K562 (cell line): ENCODE data around the gene ARHGDIA. TPM values are rescaled to one million over a fixed set of nuclear protein-coding genes. Genes with fewer than 3 reads are reported as not detected.

Experiments used
- BRD9 ChIP-seq: fragments of 450-650 bp; IDR thresholded peaks from 2 replicates; pipeline ENCODE4 v1.6.1; 2018; ENCODE audit warnings: low read depth; ENCODE audit not compliant: partially characterized antibody
- DACH1 ChIP-seq: fragments of 450-650 bp; IDR thresholded peaks from 2 replicates; pipeline ENCODE4 v1.6.1; 2018; ENCODE audit not compliant: partially characterized antibody
- FOXM1 ChIP-seq, 2 experiments: fragments of 450-650 bp in 1 of 2; sonication (generic) in 1 of 2; formaldehyde crosslinking in 1 of 2; IDR thresholded peaks; 2 replicates each; pipeline versions ENCODE4 v1.6.1 to v1.9.0; 2017 to 2022; ENCODE audit warnings: low read depth in 2 of 2, mild to moderate bottlenecking in 2 of 2, missing genetic modification reagents in 1 of 2, moderate library complexity in 1 of 2
- HDAC1 ChIP-seq, 2 experiments: fragments of 450-650 bp; IDR thresholded peaks; 2 replicates each; pipeline ENCODE4 v1.6.1; 2016 to 2017; ENCODE audit warnings: inconsistent platforms in 1 of 2, mild to moderate bottlenecking in 1 of 2, moderate library complexity in 1 of 2
- KDM5B ChIP-seq: fragments of 200-600 bp; sonication (generic); IDR thresholded peaks from 2 replicates; pipeline ENCODE4 v1.6.1; 2012; ENCODE audit warnings: low read depth, mild to moderate bottlenecking, moderate library complexity, low read length, control low read depth, inconsistent platforms; ENCODE audit not compliant: insufficient replicate concordance
- MCM3 ChIP-seq: fragments of 450-650 bp; IDR thresholded peaks from 2 replicates; pipeline ENCODE4 v1.6.1; 2016
- NFE2L1 ChIP-seq: fragments of 450-650 bp; IDR thresholded peaks from 2 replicates; pipeline ENCODE4 v1.6.1; 2016; ENCODE audit warnings: missing genetic modification characterization, low read depth, mild to moderate bottlenecking, missing compliant biosample characterization, moderate library complexity, borderline replicate concordance
- RBM17 ChIP-seq: fragments of 200-400 bp; formaldehyde crosslinking; IDR thresholded peaks from 2 replicates; pipeline ENCODE4 v1.6.1; 2017; ENCODE audit warnings: low read depth, mild to moderate bottlenecking, low read length, borderline replicate concordance
- RNF2 ChIP-seq: sonication (generic); IDR thresholded peaks from 2 replicates; pipeline ENCODE4 v1.6.1; 2016
- SAFB2 ChIP-seq: fragments of 200-400 bp; formaldehyde crosslinking; IDR thresholded peaks from 2 replicates; pipeline ENCODE4 v1.6.1; 2018; ENCODE audit warnings: borderline replicate concordance, low read length, low read depth, moderate library complexity; ENCODE audit not compliant: severe bottlenecking
- SMAD4 ChIP-seq: fragments of 250-450 bp; sonication (Bioruptor Pico); conservative IDR thresholded peaks from 2 replicates; pipeline ENCODE4 v1.8.0; 2021; ENCODE audit warnings: inconsistent platforms, mild to moderate bottlenecking, moderate library complexity
- SRSF9 ChIP-seq: fragments of 200-400 bp; formaldehyde crosslinking; IDR thresholded peaks from 2 replicates; pipeline ENCODE4 v1.6.1; 2017; ENCODE audit warnings: low read depth, low read length, borderline replicate concordance
- STAT5B ChIP-seq: fragments of 250-450 bp; sonication (Bioruptor Pico); IDR thresholded peaks from 2 replicates; pipeline ENCODE4 v1.8.0; 2021; ENCODE audit warnings: mild to moderate bottlenecking, inconsistent platforms
- TCF3 ChIP-seq: sonication (generic); formaldehyde crosslinking; IDR thresholded peaks from 2 replicates; pipeline ENCODE4 v1.4.0; 2020; ENCODE audit warnings: mild to moderate bottlenecking, missing genetic modification reagents
- THRAP3 ChIP-seq: fragments of 450-650 bp; IDR thresholded peaks from 2 replicates; pipeline ENCODE4 v1.6.1; 2016; ENCODE audit warnings: mild to moderate bottlenecking, inconsistent platforms, borderline replicate concordance
- USF1 ChIP-seq: sonication (generic); formaldehyde crosslinking; IDR thresholded peaks from 2 replicates; pipeline ENCODE4 v1.9.0; 2022; ENCODE audit warnings: mild to moderate bottlenecking, missing genetic modification reagents
- ZBTB17 ChIP-seq: fragments of 450-650 bp; formaldehyde crosslinking; IDR thresholded peaks from 2 replicates; pipeline ENCODE4 v1.4.0; 2020; ENCODE audit warnings: mild to moderate bottlenecking
- ZBTB9 ChIP-seq: fragments of 450-650 bp; formaldehyde crosslinking; IDR thresholded peaks from 2 replicates; pipeline ENCODE4 v1.4.0; 2020; ENCODE audit warnings: mild to moderate bottlenecking, moderate library complexity
- ZEB2 ChIP-seq: fragments of 450-650 bp; IDR thresholded peaks from 2 replicates; pipeline ENCODE4 v1.6.1; 2016
- ZNF224 ChIP-seq: sonication (generic); formaldehyde crosslinking; IDR thresholded peaks from 2 replicates; pipeline ENCODE4 v1.8.0; 2022; ENCODE audit warnings: mild to moderate bottlenecking, missing genetic modification reagents
- ZNF280B ChIP-seq: fragments of 250-450 bp; sonication (Bioruptor Pico); IDR thresholded peaks from 2 replicates; pipeline ENCODE4 v1.5.1; 2021; ENCODE audit warnings: mild to moderate bottlenecking
- ZNF75A ChIP-seq: fragments of 450-650 bp; formaldehyde crosslinking; IDR thresholded peaks from 2 replicates; pipeline ENCODE4 v1.4.0; 2020; ENCODE audit warnings: mild to moderate bottlenecking
- ZNF76 ChIP-seq: fragments of 250-450 bp; sonication (Bioruptor Pico); IDR thresholded peaks from 2 replicates; pipeline ENCODE4 v1.4.0; 2020; ENCODE audit warnings: mild to moderate bottlenecking, moderate library complexity, borderline replicate concordance
- ZSCAN29 ChIP-seq: fragments of 450-650 bp; IDR thresholded peaks from 2 replicates; pipeline ENCODE4 v1.6.1; 2017
- polyA plus RNA-seq, 8 experiments: library from polyadenylated mRNA; depleted of rRNA in 4 of 8; stranded (reverse) in 5 of 8; unstranded in 3 of 8; fragments of >200 nt; fragmentation: Nextera tagmentation in 2 of 8; fragmentation: Illumina TruSeq in 1 of 8; extraction: Ambion mirVana in 2 of 8; extraction: Trizol in 1 of 8; gene quantifications; 2 replicates each; pipeline versions ENCODE4 v1.2.1 to v1.2.3, GENCODE V29; 2011 to 2014; ENCODE audit warnings: inconsistent platforms in 1 of 8, missing spikeins in 1 of 8
- total RNA-seq, 7 experiments: library from RNA; depleted of rRNA in 6 of 7; stranded (reverse); fragments of >200 nt in 6 of 7; fragmentation: Illumina TruSeq in 2 of 7; extraction: Trizol in 2 of 7; gene quantifications; 2 replicates each; pipeline versions ENCODE4 v1.2.1 to v1.2.3, GENCODE V29; 2011 to 2021; ENCODE audit warnings: low replicate concordance in 1 of 7
- TF ChIP-seq, protein P1 (sequence below): conservative IDR thresholded peaks from 2 replicates; pipeline ENCODE4 v1.6.1; 2011; ENCODE audit warnings: low read depth, mild to moderate bottlenecking, low read length; ENCODE audit not compliant: control insufficient read depth

The ARHGDIA gene
- total and polyA plus RNA-seq, 9 of the 15 experiments (the other 6 are each of a cell fraction or from before 2014, with no cell fraction given): 9.6 to 340 (median 97.6) TPM

DNA sequence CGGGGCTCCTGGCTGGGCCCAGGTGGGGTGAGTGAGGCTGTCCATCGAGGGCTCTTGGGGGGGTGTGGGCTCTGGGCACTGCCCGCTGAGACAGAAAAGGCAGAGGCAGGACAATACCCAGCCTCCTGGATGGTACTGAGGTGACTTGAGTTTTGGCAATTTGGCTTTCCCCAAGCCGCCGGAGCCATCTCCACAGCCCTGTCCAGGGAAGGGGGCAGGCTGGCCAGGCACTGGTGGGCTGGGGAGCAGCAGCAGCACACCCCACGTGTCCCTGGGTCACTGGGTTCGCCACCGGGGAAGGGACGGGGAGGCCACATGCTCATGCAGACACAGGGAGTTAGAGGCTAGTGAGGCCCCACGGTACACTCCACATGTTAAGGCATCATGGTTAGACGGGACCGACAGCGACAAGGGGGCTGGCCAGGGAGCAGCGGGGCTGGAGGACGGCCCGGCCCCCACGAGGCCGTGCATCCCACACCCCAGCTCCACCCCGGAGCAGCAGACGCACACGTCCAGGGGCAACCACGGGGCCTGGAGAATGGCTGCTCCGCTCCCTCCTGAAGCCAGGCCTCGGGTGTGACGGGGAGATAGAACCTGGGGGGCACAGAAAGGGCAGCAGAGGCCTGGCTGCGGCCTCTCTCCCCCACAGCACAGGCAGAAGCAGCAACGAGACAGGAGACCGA lies 3.0 kb downstream of the ARHGDIA start (continued):
- TF ChIP-seq USF1 (CRISPR knock-in tag) (peak; percentile 79), ZSCAN29 (no peak), FOXM1 (IDR thresholded peaks at IDR 0.05; ENCODE audit: low read depth) (no peak), FOXM1 (CRISPR knock-in tag; IDR thresholded peaks at IDR 0.05; ENCODE audit: low read depth) (0 out of 2 replicates have a peak, but pooled peaks have one; percentile 14), RBM17 (no peak), ZNF280B (0 out of 2 replicates have a peak, but pooled peaks have one; percentile 9), ZNF224 (no peak), ZBTB9 (CRISPR knock-in tag) (peak; percentile 76; the same call in 1 of the 2 replicates), THRAP3 (no peak), ZNF75A (CRISPR knock-in tag) (no peak), ZNF76 (CRISPR knock-in tag) (peak; percentile 61; the same call in 1 of the 2 replicates), TCF3 (CRISPR knock-in tag) (peak; percentile 53), ZEB2 (no peak), SMAD4 (CRISPR knock-in tag) (peak; percentile 36), RNF2 (no peak), KDM5B (no peak), HDAC1 (IDR thresholded peaks at IDR 0.05) (no peak), SAFB2 (no peak), MCM3 (no peak), BRD9 (no peak), ZBTB17 (peak; percentile 80), STAT5B (CRISPR knock-in tag) (no peak), NFE2L1 (no peak), SRSF9 (no peak), DACH1 (no peak)
- TF ChIP-seq, protein P1, sequence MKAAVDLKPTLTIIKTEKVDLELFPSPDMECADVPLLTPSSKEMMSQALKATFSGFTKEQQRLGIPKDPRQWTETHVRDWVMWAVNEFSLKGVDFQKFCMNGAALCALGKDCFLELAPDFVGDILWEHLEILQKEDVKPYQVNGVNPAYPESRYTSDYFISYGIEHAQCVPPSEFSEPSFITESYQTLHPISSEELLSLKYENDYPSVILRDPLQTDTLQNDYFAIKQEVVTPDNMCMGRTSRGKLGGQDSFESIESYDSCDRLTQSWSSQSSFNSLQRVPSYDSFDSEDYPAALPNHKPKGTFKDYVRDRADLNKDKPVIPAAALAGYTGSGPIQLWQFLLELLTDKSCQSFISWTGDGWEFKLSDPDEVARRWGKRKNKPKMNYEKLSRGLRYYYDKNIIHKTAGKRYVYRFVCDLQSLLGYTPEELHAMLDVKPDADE: peak; percentile 74; the same call in 1 of the 2 replicates
